Measurements from ENCODE around the gene RBM20.
"Not testable (repeated sequence)": the region's sequence is repeated elsewhere in the genome, so short reads cannot be mapped to it uniquely, and the experiment has no call there.

The RBM20 gene

GRCh38 chr10:110679486-110680272 lies 35.5 kb downstream of the RBM20 start:
- DNase-seq = no peak

- DNase-seq = no peak
Observed at GRCh38 chr10:110680273-110681020, 36.3 kb downstream of the RBM20 start.

- DNase-seq = peak; percentile 49
Observed at GRCh38 chr10:110681023-110681681, 37.0 kb downstream of the RBM20 start.

GRCh38 chr10:110682348-110682747 lies 38.2 kb downstream of the RBM20 start:
- DNase-seq = no peak

- DNase-seq = peak; percentile 40
Observed at GRCh38 chr10:110684800-110685446, 40.8 kb downstream of the RBM20 start.

- peak; percentile 58 for DNase-seq
Observed at GRCh38 chr10:110686047-110686446, 41.9 kb downstream of the RBM20 start.

- DNase-seq = peak; percentile 71
Observed at GRCh38 chr10:110686949-110687348, 42.8 kb downstream of the RBM20 start.

GRCh38 chr10:110687400-110687799 lies 43.3 kb downstream of the RBM20 start:
- no peak for DNase-seq

- DNase-seq = no peak
Observed at GRCh38 chr10:110691139-110691538, 47.0 kb downstream of the RBM20 start.

- DNase-seq = no peak
Observed at GRCh38 chr10:110694263-110694662, 50.1 kb downstream of the RBM20 start.

GRCh38 chr10:110694820-110695538 lies 50.8 kb downstream of the RBM20 start:
- DNase-seq = no peak

GRCh38 chr10:110695539-110695886 lies 51.4 kb downstream of the RBM20 start:
- peak; percentile 7 for DNase-seq

- DNase-seq = no peak
Observed at GRCh38 chr10:110696436-110696835, 52.3 kb downstream of the RBM20 start.

- no peak for DNase-seq
Observed at GRCh38 chr10:110698340-110698739, 54.2 kb downstream of the RBM20 start.

- peak; percentile 19 for DNase-seq
Observed at GRCh38 chr10:110698782-110699201, 54.7 kb downstream of the RBM20 start.

- no peak for DNase-seq
Observed at GRCh38 chr10:110699859-110700468, 55.8 kb downstream of the RBM20 start.

GRCh38 chr10:110700947-110701616 lies 56.9 kb downstream of the RBM20 start:
- DNase-seq = no peak

- DNase-seq = peak; percentile 19
Observed at GRCh38 chr10:110701617-110701971, 57.5 kb downstream of the RBM20 start.

- no peak for DNase-seq
Observed at GRCh38 chr10:110704070-110704469, 59.9 kb downstream of the RBM20 start.

GRCh38 chr10:110704906-110705476 lies 60.9 kb downstream of the RBM20 start:
- no peak for DNase-seq

GRCh38 chr10:110705596-110705995 lies 61.5 kb downstream of the RBM20 start:
- DNase-seq = not testable (repeated sequence)

All from fibroblast of skin of scalp (primary cell).